ENCODE measurements around the gene AKIRIN1. TPM values are rescaled to one million over a fixed set of nuclear protein-coding genes. Genes with fewer than 3 reads are reported as not detected.

Gene AKIRIN1
- total and polyA plus RNA-seq, 12 donors, result 12.9 to 73.8 (median 53.1) TPM

DNA sequence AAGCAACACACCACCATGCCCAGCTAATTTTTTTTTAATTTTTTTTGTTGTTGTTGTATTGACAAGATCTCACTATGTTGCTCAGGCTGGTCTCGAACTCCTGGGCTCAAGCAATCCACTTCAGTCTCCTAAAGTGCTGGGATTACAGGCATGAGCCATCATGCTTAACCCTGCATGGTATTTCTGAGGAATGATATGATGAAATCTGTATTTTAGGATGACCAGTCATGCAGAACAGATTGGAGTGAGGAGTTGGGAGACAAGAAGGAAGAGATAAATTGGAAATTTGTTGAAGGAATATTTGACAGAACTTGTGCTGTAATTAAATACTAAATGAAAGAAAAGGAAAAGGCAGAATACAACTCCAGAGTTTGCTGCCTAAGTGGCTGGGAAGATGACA lies 30.4 kb downstream of the AKIRIN1 start:
- no peak for ATAC-seq
- H3K4me1 ChIP-seq, result peaks cover 0 to 8% (median 5%) of the 10 kb centered on the region in 9 donors
- 72 to 77% methylated on average over 1 of the region's 1 CpG for WGBS, 2 donors
- no peaks in the 10 kb centered on the region for H3K9me3 ChIP-seq
- DNase-seq, result no peak
- no peaks in the 10 kb centered on the region for H3K27me3 ChIP-seq
- H3K36me3 ChIP-seq, result no peaks in the 10 kb centered on the region
- intact Hi-C loops (cut with DNase I), result loop anchor here in 2 of 10 donors (10.0 kb wide), 2 partner anchors 147 to 157 kb away; partner anchors contain the start of gene MYCBP (in 1 of the 2)
- TF ChIP-seq, protein P1, sequence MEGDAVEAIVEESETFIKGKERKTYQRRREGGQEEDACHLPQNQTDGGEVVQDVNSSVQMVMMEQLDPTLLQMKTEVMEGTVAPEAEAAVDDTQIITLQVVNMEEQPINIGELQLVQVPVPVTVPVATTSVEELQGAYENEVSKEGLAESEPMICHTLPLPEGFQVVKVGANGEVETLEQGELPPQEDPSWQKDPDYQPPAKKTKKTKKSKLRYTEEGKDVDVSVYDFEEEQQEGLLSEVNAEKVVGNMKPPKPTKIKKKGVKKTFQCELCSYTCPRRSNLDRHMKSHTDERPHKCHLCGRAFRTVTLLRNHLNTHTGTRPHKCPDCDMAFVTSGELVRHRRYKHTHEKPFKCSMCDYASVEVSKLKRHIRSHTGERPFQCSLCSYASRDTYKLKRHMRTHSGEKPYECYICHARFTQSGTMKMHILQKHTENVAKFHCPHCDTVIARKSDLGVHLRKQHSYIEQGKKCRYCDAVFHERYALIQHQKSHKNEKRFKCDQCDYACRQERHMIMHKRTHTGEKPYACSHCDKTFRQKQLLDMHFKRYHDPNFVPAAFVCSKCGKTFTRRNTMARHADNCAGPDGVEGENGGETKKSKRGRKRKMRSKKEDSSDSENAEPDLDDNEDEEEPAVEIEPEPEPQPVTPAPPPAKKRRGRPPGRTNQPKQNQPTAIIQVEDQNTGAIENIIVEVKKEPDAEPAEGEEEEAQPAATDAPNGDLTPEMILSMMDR (IDR thresholded peaks at IDR 0.05), result no peak
- H3K27ac ChIP-seq, result no peak overlapping the region
- H3K4me3 ChIP-seq, result no peak overlapping the region

DNA sequence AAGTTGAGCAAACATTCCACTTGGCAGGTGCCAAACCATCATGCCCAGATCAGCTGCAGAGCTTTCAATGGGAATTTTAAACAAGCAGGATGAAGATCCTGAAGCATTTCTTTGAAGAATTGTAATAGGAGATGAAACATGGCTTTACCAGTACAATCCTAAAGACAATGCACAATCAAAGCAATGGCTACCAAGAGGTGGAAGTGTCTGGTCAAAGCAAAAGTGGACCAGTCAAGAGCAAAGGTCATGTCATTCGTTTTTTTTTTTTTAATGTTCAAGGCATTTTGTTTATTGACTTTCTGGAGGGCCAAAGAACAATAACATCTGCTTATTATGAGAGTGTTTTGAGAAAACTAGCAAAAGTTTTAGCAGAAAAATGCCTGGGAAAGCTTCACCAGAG lies 32.1 kb downstream of the AKIRIN1 start:
- Histone ChIP-seq H3K4me3 (no peak overlapping the region), H3K36me3 (peaks cover 0 to 2% (median 0%) of the 10 kb centered on the region in 9 donors), H3K9me3 (no peaks in the 10 kb centered on the region), H3K27ac (no peak overlapping the region), H3K4me1 (peaks cover 3 to 20% (median 12%) of the 10 kb centered on the region in 9 donors), H3K27me3 (no peaks in the 10 kb centered on the region)
- TF ChIP-seq, protein P1 (IDR thresholded peaks at IDR 0.05), result no peak
- ATAC-seq (no peak), DNase-seq (no peak)
- WGBS, 2 donors, result 55 to 71% methylated on average over 1 of the region's 1 CpG
- intact Hi-C loops (cut with DNase I), result loop anchor here in 2 of 10 donors (10.0 kb wide), 2 partner anchors 148 to 158 kb away; partner anchors contain the start of gene MYCBP (in 1 of the 2)

DNA sequence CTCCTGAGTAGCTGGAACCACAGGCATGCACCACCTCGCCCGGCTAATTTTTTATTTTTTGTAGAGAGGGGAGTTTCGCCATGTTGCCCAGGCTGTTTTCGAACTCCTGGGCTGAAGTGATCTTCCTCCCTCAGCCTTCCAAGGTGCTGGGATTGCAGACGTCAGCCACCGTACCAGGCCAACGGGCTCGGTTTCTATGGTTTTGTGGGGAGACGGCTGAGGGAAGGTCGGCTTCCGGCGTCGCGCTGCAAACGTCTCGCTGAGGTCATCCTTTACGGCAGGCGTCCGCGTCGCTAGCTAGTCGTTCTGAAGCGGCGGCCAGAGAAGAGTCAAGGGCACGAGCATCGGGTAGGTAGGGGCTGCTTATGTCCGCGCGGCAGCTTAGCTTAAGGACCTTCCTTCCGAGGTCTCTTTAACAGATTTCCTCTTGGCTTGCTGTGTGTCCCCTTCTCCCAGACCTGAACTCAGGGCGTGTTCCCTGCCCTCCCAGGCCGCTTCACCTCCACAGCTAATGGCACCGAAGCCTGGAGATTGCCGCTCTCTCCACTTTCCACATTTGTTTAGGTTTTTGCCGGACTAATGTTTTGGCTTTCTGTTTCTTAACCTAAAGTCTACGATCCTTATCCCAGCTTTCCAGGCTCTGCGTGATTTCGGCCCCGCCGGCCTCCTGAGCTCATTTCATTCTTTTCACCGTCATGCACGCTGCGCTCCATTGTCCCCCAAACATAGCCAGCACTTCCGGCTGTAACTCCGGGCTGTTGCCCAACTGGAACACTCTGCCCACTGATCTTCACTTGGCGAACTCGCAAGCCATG lies 35.2 kb downstream of the AKIRIN1 start, which contains the start of gene NDUFS5:
Gene NDUFS5, plus strand, starts transcription at position 300 of the 815 bp plus-strand sequence. CDS start 2,375 bp downstream, outside the sequence.
- TF ChIP-seq, protein P1 (IDR thresholded peaks at IDR 0.05), result no peak
- H3K4me1 ChIP-seq, result peaks cover 3 to 35% (median 19%) of the 10 kb centered on the region in 9 donors
- ATAC-seq, result peak; percentile 94 to 98 (median 96)
- 0 to 1% methylated on average over 47 of the region's 47 CpGs for WGBS, 2 donors
- DNase-seq, result peak; percentile 88 to 91
- H3K36me3 ChIP-seq, result peaks cover 0 to 34% (median 25%) of the 10 kb centered on the region in 9 donors
- peak within 1 kb of the TSS; percentile 62 to 86 (median 75) for H3K4me3 ChIP-seq
- H3K9me3 ChIP-seq, result no peaks in the 10 kb centered on the region
- H3K27ac ChIP-seq, result peak within 1 kb of the TSS; percentile 89 to 99 (median 95)
- H3K27me3 ChIP-seq, result no peaks in the 10 kb centered on the region
- intact Hi-C loops (cut with DNase I), result loop anchor here in 4 of 10 donors (5.0 to 10.0 kb wide), 3 partner anchors 34 to 161 kb away; partner anchors contain the start of genes AKIRIN1 (in 2 of the 4) and MYCBP (in 1 of the 4)

DNA sequence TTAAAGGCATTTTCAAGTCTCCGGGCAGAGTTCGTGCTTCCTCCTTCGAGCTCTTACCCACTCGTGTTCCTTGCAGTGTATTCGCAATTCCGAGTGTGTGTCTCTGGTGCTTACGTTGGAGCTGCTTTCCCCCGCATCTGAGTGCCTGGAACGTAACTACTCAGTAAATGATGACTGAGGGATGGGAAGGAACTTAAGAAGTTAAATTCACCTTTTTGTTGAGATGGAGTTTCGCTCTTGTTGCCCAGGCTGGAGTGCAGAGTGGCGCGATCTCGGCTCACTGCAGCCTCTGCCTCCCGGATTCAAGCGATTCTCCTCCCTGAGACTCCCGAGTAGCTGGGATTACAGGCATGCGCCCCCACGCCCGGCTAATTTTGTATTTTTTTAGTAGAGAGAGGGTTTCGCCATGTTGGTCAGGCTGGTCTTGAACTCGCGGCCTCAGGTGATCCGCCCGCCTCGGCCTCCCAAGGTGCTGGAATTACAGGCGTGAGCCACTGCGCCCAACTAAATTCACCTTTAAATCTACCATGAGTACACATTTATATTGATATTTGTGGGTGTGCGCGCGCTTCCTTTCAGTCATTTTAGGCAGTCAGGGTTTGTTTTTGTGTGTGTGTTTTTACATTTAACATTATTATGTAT lies 35.9 kb downstream of the AKIRIN1 start:
- intact Hi-C loops (cut with DNase I), result loop anchor here in 4 of 10 donors (5.0 to 10.0 kb wide), 3 partner anchors 35 to 162 kb away; partner anchors contain the start of genes AKIRIN1 (in 2 of the 4) and MYCBP (in 1 of the 4)
- no peaks in the 10 kb centered on the region for H3K27me3 ChIP-seq
- H3K27ac ChIP-seq, result peak overlapping the region; percentile 89 to 99 (median 95)
- TF ChIP-seq, protein P1 (IDR thresholded peaks at IDR 0.05), result no peak
- DNase-seq (no peak), ATAC-seq (no peak)
- peak overlapping the region; percentile 62 to 86 (median 75) for H3K4me3 ChIP-seq
- WGBS, 2 donors, result 26 to 37% methylated on average over 30 of the region's 30 CpGs
- H3K36me3 ChIP-seq, result peaks cover 0 to 41% (median 33%) of the 10 kb centered on the region in 9 donors
- peaks cover 3 to 39% (median 21%) of the 10 kb centered on the region in 9 donors for H3K4me1 ChIP-seq
- no peaks in the 10 kb centered on the region for H3K9me3 ChIP-seq
